Sigmoid colon (tissue), 7 donors: Measurements from ENCODE around the gene BRAF. TPM values are rescaled to one million over a fixed set of nuclear protein-coding genes. Genes with fewer than 3 reads are reported as not detected.

Experiments used
- DNase-seq: peaks from one replicate; pipeline ENCODE4 v3.0.0-alpha.2; 2019
- H3K27ac ChIP-seq, 4 donors: fragments of 200-600 bp; sonication (generic); one replicate each; pipeline ENCODE4 v1.5.1; 2016 to 2019; ENCODE audit warnings: mild to moderate bottlenecking in 1 of 4
- H3K27me3 ChIP-seq, 3 donors: fragments of 200-600 bp; sonication (generic); one replicate each; pipeline ENCODE4 v1.5.1; 2019; ENCODE audit warnings: mild to moderate bottlenecking in 1 of 3
- H3K36me3 ChIP-seq, 4 donors: fragments of 200-600 bp; sonication (generic); one replicate each; pipeline ENCODE4 v1.5.1; 2016 to 2019
- H3K4me1 ChIP-seq, 4 donors: fragments of 200-600 bp; sonication (generic); one replicate each; pipeline ENCODE4 v1.5.1; 2017 to 2019
- H3K4me3 ChIP-seq, 4 donors: fragments of 200-600 bp; sonication (generic); one replicate each; pipeline ENCODE4 v1.5.1; 2017 to 2019; ENCODE audit warnings: mild to moderate bottlenecking in 2 of 4, moderate library complexity in 1 of 4
- H3K9me3 ChIP-seq, 4 donors: fragments of 200-600 bp in 3 of 4; sonication (generic) in 3 of 4; one replicate each; pipeline versions ENCODE4 v1.5.1 to v1.6.1; 2013 to 2019
- CTCF ChIP-seq, 4 experiments: fragments of 450-650 bp in 3 of 4; fragments of 200-600 bp in 1 of 4; IDR thresholded peaks; one replicate each; pipeline ENCODE4 v1.5.1; 2016 to 2019; ENCODE audit warnings: antibody characterized with exemption in 4 of 4, mild to moderate bottlenecking in 3 of 4, moderate library complexity in 2 of 4
- EP300 ChIP-seq, 4 donors: sonication (generic); formaldehyde crosslinking; IDR thresholded peaks; one replicate each; pipeline ENCODE4 v1.6.1; 2017; ENCODE audit warnings: antibody characterized with exemption in 4 of 4
- POLR2A ChIP-seq, 2 donors: fragments of 450-650 bp; IDR thresholded peaks; one replicate each; pipeline ENCODE4 v1.6.1; 2016; ENCODE audit warnings: antibody characterized with exemption in 2 of 2, mild to moderate bottlenecking in 2 of 2, moderate library complexity in 2 of 2
- POLR2AphosphoS5 ChIP-seq, 4 donors: sonication (generic); formaldehyde crosslinking; IDR thresholded peaks; one replicate each; pipeline ENCODE4 v1.6.1; 2017; ENCODE audit warnings: antibody characterized with exemption in 4 of 4
- WGBS, 2 donors: extraction: QIAGEN DNeasy Blood & Tissue Kit; methylation state at CpG; one replicate each; pipeline ENCODE4 v1.1.7; 2013; 5-methylcytosine and 5-hydroxymethylcytosine counted together
- intact Hi-C: fragments of 100-400 bp; cut with DNase I; formaldehyde crosslinking; loops from one replicate; pipeline ENCODE4 v1.15.1; 2023
- polyA plus RNA-seq, 3 donors: library from polyadenylated mRNA; stranded (reverse); fragments of 200-250 nt; gene quantifications; one replicate each; pipeline ENCODE4 v1.2.3, GENCODE V29; 2013
- small RNA-seq, 3 donors: library from RNA; depleted of rRNA; stranded (forward); fragments of <200 nt; gene quantifications; one replicate each; pipeline ENCODE3, GENCODE V24; 2016
- total RNA-seq, 4 donors: library from RNA; depleted of rRNA; stranded (reverse); fragments of >200 nt; gene quantifications; one replicate each; pipeline ENCODE4 v1.1.0, GENCODE V29; 2016
- donor health status: healthy with polysubstance abuse.
- donor health status: Bipolar disorder and iron deficiency.
- donor health status: healthy.

Gene BRAF
- total and polyA plus RNA-seq, 7 donors, result 4.8 to 64.8 (median 43.1) TPM

GRCh38 chr7:140669352-140669751 is 255.4 kb downstream of the BRAF start:
- no peak overlapping the region for H3K4me3 ChIP-seq
- peaks cover 0 to 17% (median 12%) of the 10 kb centered on the region in 4 donors for H3K4me1 ChIP-seq
- no peaks in the 10 kb centered on the region for H3K36me3 ChIP-seq
- H3K27me3 ChIP-seq, result no peaks in the 10 kb centered on the region
- H3K9me3 ChIP-seq, result no peaks in the 10 kb centered on the region
- intact Hi-C loops, result no loop called here
- WGBS, 2 donors, result 88 to 91% methylated on average over 3 of the region's 3 CpGs
- no peak for DNase-seq
- H3K27ac ChIP-seq, result no peak overlapping the region
- no peak for TF ChIP-seq EP300 (IDR thresholded peaks at IDR 0.05)
- no peak for TF ChIP-seq POLR2A (IDR thresholded peaks at IDR 0.05)
- TF ChIP-seq CTCF (IDR thresholded peaks at IDR 0.05), result no peak
- TF ChIP-seq POLR2AphosphoS5 (IDR thresholded peaks at IDR 0.05), result no peak

Small RNA genes within 50 kb of the gene (small RNA-seq; reads per million reads assigned to genes)
- gene AC006006.1, result 0 reads per million in 3 donors
- gene RNU6-85P, result 0 reads per million in 3 donors

Other genes with a start within 250 kb of the BRAF start
- gene NDUFB2, start 228.2 kb downstream of the BRAF start, total RNA-seq, result 100 to 1,000 TPM; 170 to 377 (median 267) TPM
- 100 to 1,000 TPM; 397 to 979 (median 712) TPM for gene NDUFB2, start 228.2 kb downstream of the BRAF start, polyA plus RNA-seq
- 10 to 100 TPM; 14.7 to 32.7 (median 20.9) TPM for gene MRPS33, start 90.0 kb upstream of the BRAF start, total RNA-seq
- 100 to 1,000 TPM in 2 of 3 donors, 10 to 100 TPM in 1; 88.1 to 150 (median 132) TPM for gene MRPS33, start 90.0 kb upstream of the BRAF start, polyA plus RNA-seq
- gene TMEM178B, start 149.1 kb upstream of the BRAF start, total RNA-seq, result 1 to 10 TPM in 3 of 4 donors, under 1 TPM in 1; 0.16 to 4.7 (median 1.4) TPM
- gene TMEM178B, start 149.1 kb upstream of the BRAF start, polyA plus RNA-seq, result under 1 TPM in 1 of 3 donors, not detected in 2; 0.79 TPM